Hippocampal formation (tissue), 2 donors: ENCODE measurements around the gene HADHA.
"Not testable (repeated sequence)": the region's sequence is repeated elsewhere in the genome, so short reads cannot be mapped to it uniquely, and the experiment has no call there.

ENCODE experiments used
- DNase-seq, 2 donors: peaks; one replicate each; lab custom pipeline; 2025; lab: John Stamatoyannopoulos, UW

Gene HADHA

GRCh38 chr2:26244309-26245230 lies at the start of gene HADHA, which contains the start of gene HADHB:
TSS of gene HADHA (minus strand) at chr2:26244632. CDS start at chr2:26244596, 36 bp downstream.
TSS of gene HADHB (plus strand) at chr2:26244939. CDS start at chr2:26254255, 9,316 bp downstream.
- DNase-seq = peak; percentile 91 to 95

DNA sequence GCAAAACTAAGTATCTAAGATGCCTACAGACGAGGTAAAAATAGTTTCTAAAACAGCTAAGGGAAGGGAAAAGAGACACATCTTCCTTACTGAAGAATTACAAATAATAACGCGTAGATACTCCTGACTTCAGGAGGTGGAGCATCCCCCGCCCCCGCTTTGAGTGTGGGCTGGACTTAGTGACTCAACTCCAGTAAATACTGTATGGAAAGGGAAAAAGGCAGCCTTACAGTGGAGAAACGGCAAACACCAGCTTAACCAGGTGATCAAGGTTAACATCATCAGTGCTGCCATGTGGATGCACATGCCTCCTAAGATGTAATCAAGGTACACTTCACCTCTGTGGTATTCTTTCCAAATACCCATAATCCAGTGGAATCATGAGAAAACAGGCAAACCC lies 48.2 kb upstream of the HADHA start:
- DNase-seq = no peak

DNA sequence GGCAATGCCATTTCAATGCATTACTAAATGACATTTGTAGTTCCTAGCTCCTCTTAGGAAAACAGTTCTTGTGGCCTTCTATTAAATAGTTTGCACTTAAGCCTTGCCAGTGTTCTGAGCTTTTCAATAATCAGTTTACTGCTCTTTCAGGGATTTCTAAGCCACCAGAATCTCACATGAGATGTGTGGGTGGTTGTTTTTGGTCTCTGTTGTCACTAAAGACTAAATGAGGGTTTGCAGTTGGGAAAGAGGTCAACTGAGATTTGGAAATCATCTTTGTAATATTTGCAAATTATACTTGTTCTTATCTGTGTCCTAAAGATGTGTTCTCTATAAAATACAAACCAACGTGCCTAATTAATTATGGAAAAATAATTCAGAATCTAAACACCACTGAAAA lies 45.6 kb upstream of the HADHA start:
- no peak for DNase-seq

- DNase-seq = no peak
These were observed 41.5 kb upstream of the HADHA start for GRCh38 chr2:26285931-26286330.

GRCh38 chr2:26284132-26284531 lies 39.7 kb upstream of the HADHA start:
- DNase-seq = no peak

- no peak for DNase-seq
These were observed 39.2 kb upstream of the HADHA start for GRCh38 chr2:26283606-26284005.

- no peak for DNase-seq
These were observed 36.8 kb upstream of the HADHA start for GRCh38 chr2:26281226-26281625.

GRCh38 chr2:26279886-26280285 lies 35.5 kb upstream of the HADHA start:
- no peak for DNase-seq

- no peak for DNase-seq
These were observed 32.2 kb upstream of the HADHA start for GRCh38 chr2:26276484-26277227.

- DNase-seq = peak in 1 of 2 donors; percentile 11
These were observed 29.7 kb upstream of the HADHA start for GRCh38 chr2:26274058-26274613.

DNA sequence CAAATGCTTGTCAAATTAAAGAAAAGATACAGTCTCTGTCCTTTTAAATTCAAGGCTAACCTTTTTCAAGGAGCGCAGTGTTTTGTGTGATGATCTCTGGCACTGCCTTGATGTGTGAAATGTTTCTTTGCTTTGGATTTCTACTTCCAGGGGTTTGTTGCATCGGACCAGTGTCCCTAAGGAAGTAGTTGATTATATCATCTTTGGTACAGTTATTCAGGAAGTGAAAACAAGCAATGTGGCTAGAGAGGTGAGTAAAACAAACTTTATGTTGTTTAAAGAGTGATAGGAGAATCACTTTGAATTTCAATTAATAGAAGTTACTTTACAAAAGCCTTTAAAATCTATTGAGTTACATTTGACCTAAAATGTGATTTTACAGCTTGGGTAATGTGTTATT lies 29.1 kb upstream of the HADHA start:
- no peak for DNase-seq

GRCh38 chr2:26270373-26270772 lies 25.9 kb upstream of the HADHA start:
- DNase-seq = no peak

DNA sequence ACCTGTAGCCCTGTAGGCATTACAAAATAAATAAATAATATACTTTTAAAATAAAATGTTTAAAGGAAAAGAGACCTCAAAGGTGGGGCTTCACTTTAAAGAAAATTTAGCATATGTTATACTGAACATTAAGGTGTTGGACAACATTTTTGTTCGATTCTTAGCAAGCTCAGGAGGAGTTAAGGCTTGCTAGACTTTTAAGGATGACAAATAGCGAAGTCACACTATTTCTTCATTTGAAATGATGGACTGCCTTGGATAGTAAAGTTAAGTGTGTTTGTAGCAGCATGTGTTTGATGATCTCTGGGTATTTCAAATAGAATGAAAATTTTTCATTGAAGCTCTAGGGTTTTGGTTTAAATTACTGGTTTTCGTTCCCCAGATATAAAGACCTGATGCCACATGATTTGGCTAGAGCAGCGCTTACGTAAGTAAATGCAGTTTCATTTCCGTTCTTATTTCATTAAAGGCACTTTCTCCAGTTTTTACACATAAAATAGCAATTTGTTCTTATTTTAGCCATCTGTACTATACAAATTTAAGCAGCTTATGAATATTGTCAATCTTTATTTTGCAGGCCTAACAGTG lies 25.2 kb upstream of the HADHA start:
- no peak for DNase-seq

DNA sequence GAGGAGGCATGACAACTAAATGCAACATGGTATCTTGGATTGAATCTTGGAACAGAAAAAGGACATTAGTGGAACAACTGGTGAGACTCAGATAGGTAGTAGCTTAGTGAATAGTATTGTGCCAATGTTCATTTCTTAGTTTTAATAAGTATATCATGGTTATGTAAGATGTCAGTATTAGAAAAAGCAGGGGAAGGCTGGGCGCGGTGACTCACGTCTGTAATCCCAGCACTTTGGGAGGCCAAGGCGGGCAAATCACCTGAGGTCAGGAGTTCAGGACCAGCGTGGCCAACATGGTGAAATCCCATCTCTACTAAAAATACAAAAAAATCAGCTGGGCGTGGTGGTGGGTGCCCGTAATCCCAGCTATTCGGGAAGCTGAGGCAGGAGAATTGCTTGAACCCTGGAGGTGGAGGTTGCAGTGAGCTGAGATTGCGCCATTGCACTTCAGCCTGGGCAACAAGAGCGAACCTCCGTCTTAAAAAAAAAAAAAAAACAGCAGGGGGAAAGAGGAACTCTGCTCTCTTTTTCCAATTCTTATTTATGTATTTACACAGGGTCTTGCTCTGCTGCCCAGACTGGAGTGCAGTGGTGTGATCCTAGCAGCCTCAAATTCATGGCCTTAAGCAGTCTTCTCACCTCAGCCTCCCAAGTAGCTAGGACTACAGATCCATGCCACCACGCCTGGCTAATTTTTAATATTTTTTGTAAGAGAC lies 24.4 kb upstream of the HADHA start:
- DNase-seq = not testable (repeated sequence)

DNA sequence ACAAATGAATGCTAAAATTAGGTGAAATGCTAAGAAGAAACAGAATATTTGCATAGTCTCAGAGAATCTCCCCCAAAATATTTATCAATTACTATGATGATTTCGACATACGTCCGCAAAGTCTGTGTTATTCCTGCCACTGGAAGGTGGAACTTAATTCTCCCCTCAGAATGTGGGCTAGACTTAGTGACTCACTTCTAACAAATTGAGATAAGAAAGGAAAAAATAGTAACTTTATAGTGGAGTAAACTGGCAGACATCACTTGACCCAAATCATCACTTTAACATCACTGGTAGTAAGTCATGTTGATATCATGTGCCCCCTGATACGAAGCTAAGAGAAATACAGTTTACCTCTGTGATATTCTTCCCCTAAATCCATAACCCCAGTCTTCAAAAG lies 23.8 kb upstream of the HADHA start:
- no peak for DNase-seq

DNA sequence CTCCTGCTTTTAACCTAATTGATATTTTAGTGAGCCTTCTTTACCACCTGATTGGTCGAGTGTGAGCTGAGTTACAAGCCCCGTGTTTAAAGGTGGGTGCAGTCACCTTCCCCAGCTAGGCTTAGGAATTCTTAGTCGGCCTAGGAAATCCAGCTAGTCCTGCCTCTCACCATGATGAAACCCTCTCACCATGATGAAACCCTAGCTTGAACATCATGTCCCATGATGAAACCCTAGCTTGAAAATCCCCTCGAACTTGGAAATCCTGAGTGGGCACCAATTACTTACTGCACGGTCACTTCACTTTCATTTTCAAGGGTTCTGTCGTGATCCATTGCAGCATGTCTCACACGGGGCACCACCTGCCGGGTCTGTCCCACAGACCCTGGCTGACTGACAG lies 14.4 kb upstream of the HADHA start:
- not testable (repeated sequence) for DNase-seq

DNA sequence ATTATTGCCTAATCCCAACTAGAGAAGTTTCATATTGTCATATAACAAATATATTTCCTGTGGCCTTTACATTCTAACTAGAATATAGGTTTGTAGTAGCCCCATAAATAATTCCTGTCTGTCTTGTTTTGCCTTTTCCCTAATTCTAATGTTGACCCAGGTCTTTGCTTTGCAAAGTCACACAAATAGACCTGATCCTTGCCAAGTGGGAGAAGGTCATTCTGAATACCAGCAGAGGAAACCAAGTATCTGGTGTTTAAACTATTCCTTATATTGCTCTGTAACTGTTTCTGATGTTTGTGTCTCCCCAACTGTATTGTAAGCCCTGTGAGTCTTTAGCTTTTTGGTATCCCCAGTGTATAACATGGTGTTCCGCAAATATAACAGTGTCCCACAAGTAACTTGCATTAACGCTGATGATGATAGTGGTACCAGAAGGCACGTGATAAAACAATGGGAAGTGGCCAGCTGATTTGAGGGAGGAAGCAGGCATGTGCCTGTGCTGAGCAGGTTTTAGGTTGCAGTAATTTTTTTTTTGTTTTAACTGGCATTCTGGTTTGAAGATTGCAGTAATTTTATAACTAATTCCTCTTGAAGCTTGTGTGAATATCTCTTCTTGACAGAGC lies 11.4 kb upstream of the HADHA start:
- DNase-seq = no peak

GRCh38 chr2:26251893-26252292 lies 7.5 kb upstream of the HADHA start:
- DNase-seq = peak; percentile 4 to 45

- no peak for DNase-seq
These were observed 5.2 kb upstream of the HADHA start for GRCh38 chr2:26249625-26250024.

DNA sequence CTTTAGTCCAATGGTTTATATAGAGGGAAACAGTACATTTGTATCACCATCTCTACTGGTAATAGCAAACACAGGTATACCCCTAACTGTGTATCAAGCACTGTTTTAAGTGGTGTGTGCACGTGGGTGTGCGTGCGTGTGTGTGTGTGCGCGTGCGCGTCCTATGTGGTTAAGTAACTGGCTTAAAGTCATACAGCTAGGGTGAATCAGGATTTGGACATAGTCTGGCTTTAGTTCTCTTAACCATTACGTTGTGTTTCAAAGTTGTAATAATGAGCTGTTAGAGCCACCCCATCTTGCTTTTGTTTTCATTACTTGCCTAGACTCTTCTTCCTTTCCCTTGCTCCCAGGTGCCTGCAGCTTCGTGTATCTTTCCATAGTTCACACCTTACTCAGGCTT lies 2.4 kb upstream of the HADHA start:
- no peak for DNase-seq

DNA sequence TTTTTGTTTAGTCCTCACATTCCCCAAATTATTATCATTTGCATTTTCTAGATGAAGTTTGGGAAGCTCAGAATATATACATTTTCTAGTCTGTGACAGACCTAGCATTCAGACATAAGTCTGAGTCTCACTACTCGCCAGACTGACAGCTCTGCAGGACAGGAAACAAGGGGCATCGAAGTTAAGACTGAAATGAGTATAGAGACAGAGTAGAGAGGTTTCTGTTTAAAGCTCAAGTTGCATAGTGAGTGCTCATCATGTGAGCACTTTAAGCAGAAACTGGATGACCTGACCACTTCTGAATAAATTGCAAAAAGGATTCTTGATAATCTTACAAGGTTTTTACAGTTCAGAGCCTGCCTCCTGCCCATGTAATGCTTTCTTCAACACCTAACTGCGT lies 1.4 kb upstream of the HADHA start:
- no peak for DNase-seq
